SK-N-MC (cell line): Measurements from ENCODE around the gene OR1K1.

Experiments
- DNase-seq: peaks from one replicate; pipeline ENCODE4 v3.0.0-alpha.2; 2011; ENCODE audit warnings: low read depth, low spot score
- H3K27ac ChIP-seq: fragments of 200-600 bp; sonication (generic); 2 replicates; pipeline ENCODE4 v1.5.1; 2016; ENCODE audit warnings: mixed run types
- H3K36me3 ChIP-seq: fragments of 200-600 bp; sonication (generic); 2 replicates; pipeline ENCODE4 v1.6.1; 2017; ENCODE audit warnings: antibody characterized with exemption, low read length, mixed read lengths; ENCODE audit not compliant: insufficient read depth
- H3K4me3 ChIP-seq: fragments of 200-600 bp; sonication (generic); 2 replicates; pipeline ENCODE4 v1.5.1; 2016
- H3K9ac ChIP-seq: fragments of 200-600 bp; sonication (generic); 2 replicates; pipeline ENCODE4 v1.8.0; 2017; ENCODE audit warnings: mixed run types, mixed read lengths; ENCODE audit not compliant: insufficient read length
- H3K9me3 ChIP-seq: fragments of 200-600 bp; sonication (generic); 2 replicates; pipeline ENCODE4 v1.6.1; 2017; ENCODE audit warnings: low read depth, mild to moderate bottlenecking, antibody characterized with exemption, low read length, moderate library complexity, mixed read lengths
- EZH2 ChIP-seq: fragments of 200-600 bp; sonication (generic); IDR thresholded peaks from one replicate; pipeline ENCODE4 v1.6.1; 2017; ENCODE audit warnings: antibody characterized with exemption
- FOXP2 ChIP-seq: optimal IDR thresholded peaks from 2 replicates; pipeline ENCODE3; 2011; ENCODE audit warnings: mild to moderate bottlenecking, moderate library complexity; ENCODE audit not compliant: insufficient read depth; ENCODE audit errors: extremely low read length, control extremely low read depth
- POLR2AphosphoS5 ChIP-seq: IDR thresholded peaks from 2 replicates; pipeline ENCODE4 v1.6.1; 2012; ENCODE audit warnings: mild to moderate bottlenecking, low read depth, low read length, borderline replicate concordance

The OR1K1 gene

GRCh38 chr9:122844137-122844536, 44.2 kb downstream of the OR1K1 start:
- H3K27ac ChIP-seq = no peak overlapping the region
- no peak for DNase-seq

GRCh38 chr9:122845116-122845515, 45.2 kb downstream of the OR1K1 start:
- peak; percentile 12 for DNase-seq
- no peak overlapping the region for H3K9ac ChIP-seq
- peak overlapping the region; percentile 65 for H3K27ac ChIP-seq
- no peaks in the 10 kb centered on the region for H3K9me3 ChIP-seq
- H3K36me3 ChIP-seq = peaks cover 44% of the 10 kb centered on the region
- 0 out of 2 replicates have a peak overlapping the region, but pooled peaks have one; percentile 6 for H3K4me3 ChIP-seq
- TF ChIP-seq FOXP2 = no peak
- TF ChIP-seq POLR2AphosphoS5 = no peak
- no peak for TF ChIP-seq EZH2

More at GRCh38 chr9:122844137-122844536, 44.2 kb downstream of the OR1K1 start:
- Histone ChIP-seq H3K4me3 (no peak overlapping the region), H3K9ac (no peak overlapping the region), H3K9me3 (no peaks in the 10 kb centered on the region), H3K36me3 (peaks cover 36% of the 10 kb centered on the region)
- TF ChIP-seq POLR2AphosphoS5 = no peak
- no peak for TF ChIP-seq EZH2
- TF ChIP-seq FOXP2 = no peak

DNA sequence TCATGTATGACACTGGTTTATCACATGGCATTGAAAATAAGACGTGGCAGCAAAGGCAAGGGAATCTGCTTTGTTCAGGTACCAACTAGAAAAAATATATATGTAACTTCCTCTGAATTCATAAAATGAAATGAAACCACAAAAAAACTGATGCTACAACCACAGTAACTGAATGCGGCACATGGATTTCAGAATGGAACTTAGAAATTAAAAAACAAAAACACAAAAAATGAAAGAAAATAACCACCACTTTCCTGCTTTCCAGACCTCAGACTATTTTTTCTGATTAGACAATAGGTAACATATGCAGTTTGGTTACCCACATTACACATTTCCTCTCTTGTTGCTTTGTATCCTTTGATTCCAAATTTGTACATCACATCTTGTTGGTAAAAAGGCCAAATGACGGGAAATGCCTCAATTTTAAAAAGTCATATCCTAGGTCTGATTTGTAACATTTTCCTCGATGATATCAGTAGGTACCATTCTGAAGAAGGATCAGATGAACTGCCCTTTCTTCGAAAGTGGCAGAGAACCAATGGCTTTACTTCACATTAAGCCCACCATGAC, 46.5 kb downstream of the OR1K1 start:
- H3K36me3 ChIP-seq = peaks cover 56% of the 10 kb centered on the region
- H3K27ac ChIP-seq = no peak overlapping the region
- H3K9me3 ChIP-seq = no peaks in the 10 kb centered on the region
- no peak for DNase-seq
- TF ChIP-seq POLR2AphosphoS5 = no peak
- TF ChIP-seq FOXP2 = no peak
- TF ChIP-seq EZH2 = no peak
- no peak overlapping the region for H3K4me3 ChIP-seq
- no peak overlapping the region for H3K9ac ChIP-seq

- no peak overlapping the region for H3K9ac ChIP-seq
- H3K27ac ChIP-seq = peak overlapping the region; percentile 27; the same call in 1 of the 2 replicates
- H3K4me3 ChIP-seq = no peak overlapping the region
- H3K9me3 ChIP-seq = no peaks in the 10 kb centered on the region
- TF ChIP-seq POLR2AphosphoS5 = no peak
- no peak for TF ChIP-seq EZH2
- no peak for TF ChIP-seq FOXP2
- H3K36me3 ChIP-seq = peaks cover 57% of the 10 kb centered on the region
- DNase-seq = no peak
These were observed 48.5 kb downstream of the OR1K1 start for GRCh38 chr9:122848256-122848943.
